ENCODE data around the gene AZIN2.

DNA sequence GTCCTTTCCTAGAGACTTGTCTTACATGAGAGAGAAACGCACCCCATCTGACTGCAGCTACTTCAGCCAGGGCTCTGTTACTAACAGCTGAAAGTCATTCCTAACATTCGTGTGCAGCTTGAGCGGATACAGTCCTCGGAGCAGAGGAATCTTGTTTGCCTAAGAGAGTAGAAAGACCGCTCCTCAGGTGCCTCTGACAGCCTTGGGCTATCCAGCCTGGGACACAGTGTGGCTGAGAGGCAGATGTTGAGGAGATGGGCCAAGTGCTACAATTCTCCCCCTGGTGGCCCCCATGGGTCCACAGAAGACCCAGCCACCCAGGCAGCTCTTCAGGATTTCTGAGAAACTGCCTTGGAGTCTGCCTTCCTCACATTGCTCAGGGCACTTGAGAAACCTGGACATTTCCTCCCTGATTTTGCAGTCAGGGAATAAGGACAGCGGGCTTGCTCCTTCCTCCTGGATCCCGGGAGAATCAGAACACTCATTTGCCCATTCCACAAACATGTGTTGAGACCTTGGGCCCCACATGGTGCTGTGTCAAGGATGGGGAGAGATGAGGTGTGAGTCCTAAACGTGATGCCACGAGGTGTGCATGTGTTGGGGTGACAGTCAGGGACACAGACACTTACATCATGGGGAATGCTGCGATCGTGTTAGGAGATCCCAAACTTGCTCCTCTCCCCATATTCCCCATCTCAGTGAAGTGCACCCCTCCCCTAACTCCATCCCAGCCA, 87.8 kb downstream of the AZIN2 start:
- no peak for TF ChIP-seq CTBP1 (IDR thresholded peaks at IDR 0.05; ENCODE audit: borderline replicate concordance)
- no peak for TF ChIP-seq BHLHE40 (IDR thresholded peaks at IDR 0.05; ENCODE audit: borderline replicate concordance)
- no peak for TF ChIP-seq NFRKB (IDR thresholded peaks at IDR 0.05)
- no peak for TF ChIP-seq FOXM1 (IDR thresholded peaks at IDR 0.05; ENCODE audit: borderline replicate concordance)
- TF ChIP-seq, protein P1, sequence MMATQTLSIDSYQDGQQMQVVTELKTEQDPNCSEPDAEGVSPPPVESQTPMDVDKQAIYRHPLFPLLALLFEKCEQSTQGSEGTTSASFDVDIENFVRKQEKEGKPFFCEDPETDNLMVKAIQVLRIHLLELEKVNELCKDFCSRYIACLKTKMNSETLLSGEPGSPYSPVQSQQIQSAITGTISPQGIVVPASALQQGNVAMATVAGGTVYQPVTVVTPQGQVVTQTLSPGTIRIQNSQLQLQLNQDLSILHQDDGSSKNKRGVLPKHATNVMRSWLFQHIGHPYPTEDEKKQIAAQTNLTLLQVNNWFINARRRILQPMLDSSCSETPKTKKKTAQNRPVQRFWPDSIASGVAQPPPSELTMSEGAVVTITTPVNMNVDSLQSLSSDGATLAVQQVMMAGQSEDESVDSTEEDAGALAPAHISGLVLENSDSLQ (IDR thresholded peaks at IDR 0.05), result no peak
